ENCODE measurements around the gene LY6G6D.
A peak's percentile ranks its signal among the peaks of the same experiment; 100 is the strongest.

The LY6G6D gene

GRCh38 chr6:31737315-31737990, 22.3 kb downstream of the LY6G6D start:
- no peak for DNase-seq

- DNase-seq = peak; percentile 62
These were observed 23.1 kb downstream of the LY6G6D start for GRCh38 chr6:31737991-31738979.

- peak; percentile 91 for DNase-seq
These were observed 24.7 kb downstream of the LY6G6D start, which contains the start of gene MSH5 for GRCh38 chr6:31739639-31740396. Gene MSH5, plus strand, starts transcription at chr6:31740005. Its CDS starts 462 bp downstream, at chr6:31740467.

- no peak for DNase-seq
These were observed 25.5 kb downstream of the LY6G6D start for GRCh38 chr6:31740397-31741223.

GRCh38 chr6:31741815-31742214, 26.7 kb downstream of the LY6G6D start:
- no peak for DNase-seq

GRCh38 chr6:31742894-31743293, 27.7 kb downstream of the LY6G6D start:
- DNase-seq = no peak

- no peak for DNase-seq
These were observed 29.3 kb downstream of the LY6G6D start for GRCh38 chr6:31744422-31744821.

GRCh38 chr6:31749301-31750036, 34.3 kb downstream of the LY6G6D start:
- no peak for DNase-seq

- no peak for DNase-seq
These were observed 35.4 kb downstream of the LY6G6D start for GRCh38 chr6:31750411-31751022.

- DNase-seq = no peak
These were observed 37.7 kb downstream of the LY6G6D start for GRCh38 chr6:31752739-31753319.

- DNase-seq = no peak
These were observed 43.1 kb downstream of the LY6G6D start for GRCh38 chr6:31758281-31758680.

GRCh38 chr6:31760790-31761189, 45.6 kb downstream of the LY6G6D start:
- no peak for DNase-seq

GRCh38 chr6:31761343-31761742, 46.2 kb downstream of the LY6G6D start:
- no peak for DNase-seq

GRCh38 chr6:31762356-31762755, 47.2 kb downstream of the LY6G6D start, which contains the start of gene SAPCD1:
Gene SAPCD1, plus strand, starts transcription at chr6:31762656. Its CDS starts 399 bp downstream, at chr6:31763055.
- no peak for DNase-seq

- DNase-seq = no peak
These were observed 47.9 kb downstream of the LY6G6D start for GRCh38 chr6:31762878-31763618.

- no peak for DNase-seq
These were observed 48.4 kb downstream of the LY6G6D start for GRCh38 chr6:31763619-31763940.

- no peak for DNase-seq
These were observed 49.0 kb downstream of the LY6G6D start for GRCh38 chr6:31764198-31764597.

GRCh38 chr6:31765559-31765909, 50.4 kb downstream of the LY6G6D start:
- no peak for DNase-seq

GRCh38 chr6:31765910-31766794, 51.0 kb downstream of the LY6G6D start:
- DNase-seq = no peak
